ENCODE results near the gene LUZP1.

LUZP1 gene

DNA sequence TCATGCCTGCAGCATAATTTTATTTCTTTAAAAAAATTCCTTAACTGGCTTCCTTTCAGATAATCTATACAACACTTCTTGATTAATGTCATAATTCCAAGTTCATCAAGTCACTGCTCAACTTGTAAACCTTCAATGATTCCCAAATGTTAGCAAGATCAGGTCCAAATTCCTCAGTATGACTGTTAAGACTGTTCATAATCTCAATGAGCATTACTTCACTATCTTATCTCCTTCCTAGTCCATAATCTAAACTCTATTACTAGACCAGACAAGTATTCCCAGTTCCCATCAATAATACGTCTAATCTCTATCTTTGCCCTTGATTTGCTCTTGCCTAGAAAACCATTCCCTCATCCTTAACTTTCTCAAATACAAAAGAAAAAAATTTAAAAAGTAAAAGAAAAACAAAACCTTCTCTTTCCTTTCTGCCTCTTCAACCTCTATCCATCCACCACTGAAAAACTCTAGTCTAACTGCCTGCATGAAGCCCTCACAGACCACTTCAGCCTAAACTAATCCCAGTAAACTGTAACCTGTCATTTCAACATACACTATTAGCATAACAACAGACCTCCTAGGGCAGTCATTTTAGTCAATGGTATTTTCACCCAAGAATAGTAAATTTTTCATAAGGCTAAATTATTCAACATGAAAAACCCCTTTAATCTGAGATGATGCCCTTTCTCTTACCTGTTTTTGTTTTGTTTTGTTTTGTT is 15.5 kb downstream of the LUZP1 start:
- no peak overlapping the region for H3K27ac ChIP-seq
- H3K4me1 ChIP-seq, result peaks cover 2% of the 10 kb centered on the region
- TF ChIP-seq CTCF (IDR thresholded peaks at IDR 0.05), result no peak
- no peaks in the 10 kb centered on the region for H3K9me3 ChIP-seq (ENCODE audit: control insufficient read depth, low read length)
- H3K36me3 ChIP-seq (ENCODE audit: control insufficient read depth, insufficient read depth, low read length), result no peaks in the 10 kb centered on the region
- H3K9ac ChIP-seq, result no peak overlapping the region
- no peaks in the 10 kb centered on the region for H3K27me3 ChIP-seq (ENCODE audit: control insufficient read depth, insufficient read depth, low read length)
- H3K4me3 ChIP-seq (ENCODE audit: low read depth, low read length), result no peak overlapping the region
- peaks cover 16% of the 10 kb centered on the region for H3K79me2 ChIP-seq
- no peak overlapping the region for H3K4me2 ChIP-seq (ENCODE audit: low read length)
- no peak overlapping the region for H2AFZ ChIP-seq

DNA sequence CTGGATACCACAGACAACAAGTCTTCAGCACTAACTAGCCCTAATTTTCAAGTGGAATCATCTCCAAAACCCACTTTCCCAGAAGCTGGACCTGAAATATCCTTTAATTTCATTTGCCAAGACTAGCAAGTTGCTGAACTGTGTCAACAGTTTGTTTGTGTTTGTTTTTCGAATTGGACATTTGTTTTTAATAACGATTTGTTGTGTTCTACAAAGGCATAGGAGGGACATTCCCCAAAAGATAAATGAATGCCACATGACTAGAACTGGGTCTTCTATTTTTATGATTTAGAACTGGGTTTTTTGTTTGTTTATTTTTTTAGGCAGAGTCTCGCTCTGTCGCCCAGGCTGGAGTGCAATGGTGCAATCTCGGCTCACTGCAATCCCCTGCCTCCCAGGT is 17.9 kb downstream of the LUZP1 start:
- H3K27me3 ChIP-seq (ENCODE audit: control insufficient read depth, insufficient read depth, low read length), result no peaks in the 10 kb centered on the region
- H3K4me1 ChIP-seq, result peaks cover 6% of the 10 kb centered on the region
- no peaks in the 10 kb centered on the region for H3K36me3 ChIP-seq (ENCODE audit: control insufficient read depth, insufficient read depth, low read length)
- H3K79me2 ChIP-seq, result peaks cover 12% of the 10 kb centered on the region
- H3K9me3 ChIP-seq (ENCODE audit: control insufficient read depth, low read length), result no peaks in the 10 kb centered on the region
- TF ChIP-seq CTCF (IDR thresholded peaks at IDR 0.05), result no peak
- H3K4me2 ChIP-seq (ENCODE audit: low read length), result no peak overlapping the region
- H3K27ac ChIP-seq, result no peak overlapping the region
- H3K9ac ChIP-seq, result no peak overlapping the region
- no peak overlapping the region for H2AFZ ChIP-seq
- H3K4me3 ChIP-seq (ENCODE audit: low read depth, low read length), result no peak overlapping the region

DNA sequence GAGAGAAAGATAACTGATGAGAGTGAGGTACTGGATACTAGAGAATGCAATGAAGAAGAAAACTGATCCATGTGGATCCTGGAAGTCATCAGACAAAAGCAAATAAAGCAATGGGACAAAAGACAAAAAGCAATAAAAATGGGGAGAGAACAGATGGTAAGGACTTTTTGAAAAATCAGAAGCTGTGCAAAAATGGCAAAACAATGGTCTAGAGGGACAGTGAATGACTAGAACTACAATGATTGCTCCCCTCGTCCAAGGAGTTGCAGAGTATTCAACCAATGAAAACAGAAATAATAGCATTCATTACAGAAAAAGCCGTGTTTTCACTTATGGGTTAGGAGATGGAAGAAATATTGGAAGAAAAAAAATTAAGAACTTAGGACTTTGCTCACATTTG is 18.5 kb downstream of the LUZP1 start:
- no peak overlapping the region for H3K27ac ChIP-seq
- peaks cover 6% of the 10 kb centered on the region for H3K4me1 ChIP-seq
- no peak for TF ChIP-seq CTCF (IDR thresholded peaks at IDR 0.05)
- no peaks in the 10 kb centered on the region for H3K36me3 ChIP-seq (ENCODE audit: control insufficient read depth, insufficient read depth, low read length)
- no peak overlapping the region for H3K4me3 ChIP-seq (ENCODE audit: low read depth, low read length)
- no peak overlapping the region for H3K9ac ChIP-seq
- no peak overlapping the region for H3K4me2 ChIP-seq (ENCODE audit: low read length)
- no peaks in the 10 kb centered on the region for H3K27me3 ChIP-seq (ENCODE audit: control insufficient read depth, insufficient read depth, low read length)
- H2AFZ ChIP-seq, result no peak overlapping the region
- H3K9me3 ChIP-seq (ENCODE audit: control insufficient read depth, low read length), result no peaks in the 10 kb centered on the region
- H3K79me2 ChIP-seq, result peaks cover 12% of the 10 kb centered on the region

DNA sequence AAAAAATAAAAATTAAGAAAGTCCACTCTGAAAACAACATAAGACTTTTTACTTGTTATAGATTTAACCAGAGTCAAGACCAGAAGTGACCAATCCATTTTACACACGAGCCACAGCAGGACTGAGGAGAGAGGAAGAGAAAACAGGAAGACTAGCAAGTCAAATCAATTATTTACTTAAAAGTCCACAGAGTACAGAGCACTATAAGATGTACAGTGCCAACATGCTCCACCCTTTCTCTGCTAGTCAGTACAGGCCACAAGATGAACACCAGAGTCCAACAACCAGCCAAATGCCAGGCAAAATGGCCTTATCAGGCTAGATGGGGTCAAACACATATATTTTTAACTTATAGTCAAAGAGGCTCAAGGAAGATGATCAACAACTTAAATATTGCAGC is 19.5 kb downstream of the LUZP1 start:
- Histone ChIP-seq H3K9me3 (ENCODE audit: control insufficient read depth, low read length) (no peaks in the 10 kb centered on the region), H2AFZ (no peak overlapping the region), H3K36me3 (ENCODE audit: control insufficient read depth, insufficient read depth, low read length) (no peaks in the 10 kb centered on the region), H3K9ac (no peak overlapping the region), H3K4me2 (ENCODE audit: low read length) (no peak overlapping the region), H3K79me2 (peaks cover 15% of the 10 kb centered on the region), H3K4me3 (ENCODE audit: low read depth, low read length) (no peak overlapping the region), H3K27me3 (ENCODE audit: control insufficient read depth, insufficient read depth, low read length) (no peaks in the 10 kb centered on the region), H3K4me1 (peaks cover 6% of the 10 kb centered on the region), H3K27ac (no peak overlapping the region)
- no peak for TF ChIP-seq CTCF (IDR thresholded peaks at IDR 0.05)

GRCh38 chr1:23148084-23148483 is 20.6 kb downstream of the LUZP1 start:
- peaks cover 6% of the 10 kb centered on the region for H3K4me1 ChIP-seq
- peak overlapping the region; percentile 29 for H3K4me2 ChIP-seq (ENCODE audit: low read length)
- H3K4me3 ChIP-seq (ENCODE audit: low read depth, low read length), result no peak overlapping the region
- no peaks in the 10 kb centered on the region for H3K36me3 ChIP-seq (ENCODE audit: control insufficient read depth, insufficient read depth, low read length)
- H3K27me3 ChIP-seq (ENCODE audit: control insufficient read depth, insufficient read depth, low read length), result no peaks in the 10 kb centered on the region
- H3K9ac ChIP-seq, result no peak overlapping the region
- no peak overlapping the region for H2AFZ ChIP-seq
- no peak overlapping the region for H3K27ac ChIP-seq
- no peaks in the 10 kb centered on the region for H3K9me3 ChIP-seq (ENCODE audit: control insufficient read depth, low read length)
- H3K79me2 ChIP-seq, result peaks cover 15% of the 10 kb centered on the region
- no peak for TF ChIP-seq CTCF (IDR thresholded peaks at IDR 0.05)
